NCI-H187 (cell line): ENCODE data around the gene AAR2.

Experiments
- DNase-seq, 2 experiments: peaks; one replicate each; lab custom pipeline; 2025; lab: John Stamatoyannopoulos, UW

AAR2 gene

DNA sequence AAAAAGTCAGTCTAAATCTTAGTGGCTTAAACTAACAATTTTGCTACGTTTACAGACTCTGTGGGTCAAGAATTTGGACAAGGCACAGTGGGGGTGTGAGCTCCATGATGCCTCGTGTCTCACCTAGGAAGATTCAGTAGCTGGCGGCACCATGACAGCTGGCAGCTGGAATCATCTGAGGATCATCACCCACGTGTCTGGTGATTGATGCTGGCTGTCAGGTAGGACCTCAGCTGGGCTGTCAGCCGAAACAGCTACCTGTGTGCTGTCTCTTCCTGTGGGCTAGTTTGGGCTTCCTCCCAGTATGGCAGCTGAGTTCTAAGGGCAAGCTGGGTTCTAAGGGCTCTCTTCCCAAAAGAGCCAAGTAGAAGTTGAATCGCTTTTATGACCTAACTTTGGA, 43.5 kb downstream of the AAR2 start:
- DNase-seq: no peak

DNA sequence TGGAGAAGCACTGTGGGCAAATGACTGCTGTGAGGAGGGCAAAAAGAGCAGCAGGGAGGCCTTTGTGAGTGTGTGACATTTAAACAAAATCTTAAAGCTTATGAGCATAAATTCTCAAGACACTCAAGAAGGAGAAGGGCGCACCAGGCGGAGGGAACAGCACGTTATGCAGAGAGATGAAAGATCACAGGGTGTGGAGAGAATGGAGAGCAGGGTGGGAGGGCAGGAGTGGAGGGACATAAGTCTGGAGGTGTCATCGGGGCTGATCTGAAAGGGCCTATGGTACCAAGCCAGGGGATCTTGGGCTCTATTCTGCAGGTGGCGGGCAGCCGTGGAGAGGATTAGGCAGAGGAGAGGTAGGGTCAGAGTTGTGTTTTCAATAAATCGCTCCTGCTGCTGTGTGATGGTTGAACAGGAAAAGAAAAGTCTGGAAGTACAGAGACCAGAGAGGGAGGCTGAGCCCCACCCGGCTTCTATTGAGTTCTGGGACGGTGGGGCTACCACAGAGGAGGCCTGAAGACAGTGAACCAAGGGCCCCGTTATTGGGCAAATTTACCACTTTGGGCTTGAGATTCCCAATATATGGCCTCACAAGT, 45.6 kb downstream of the AAR2 start:
- no peak for DNase-seq

GRCh38 chr20:36284751-36285150, 48.5 kb downstream of the AAR2 start:
- no peak for DNase-seq

DNA sequence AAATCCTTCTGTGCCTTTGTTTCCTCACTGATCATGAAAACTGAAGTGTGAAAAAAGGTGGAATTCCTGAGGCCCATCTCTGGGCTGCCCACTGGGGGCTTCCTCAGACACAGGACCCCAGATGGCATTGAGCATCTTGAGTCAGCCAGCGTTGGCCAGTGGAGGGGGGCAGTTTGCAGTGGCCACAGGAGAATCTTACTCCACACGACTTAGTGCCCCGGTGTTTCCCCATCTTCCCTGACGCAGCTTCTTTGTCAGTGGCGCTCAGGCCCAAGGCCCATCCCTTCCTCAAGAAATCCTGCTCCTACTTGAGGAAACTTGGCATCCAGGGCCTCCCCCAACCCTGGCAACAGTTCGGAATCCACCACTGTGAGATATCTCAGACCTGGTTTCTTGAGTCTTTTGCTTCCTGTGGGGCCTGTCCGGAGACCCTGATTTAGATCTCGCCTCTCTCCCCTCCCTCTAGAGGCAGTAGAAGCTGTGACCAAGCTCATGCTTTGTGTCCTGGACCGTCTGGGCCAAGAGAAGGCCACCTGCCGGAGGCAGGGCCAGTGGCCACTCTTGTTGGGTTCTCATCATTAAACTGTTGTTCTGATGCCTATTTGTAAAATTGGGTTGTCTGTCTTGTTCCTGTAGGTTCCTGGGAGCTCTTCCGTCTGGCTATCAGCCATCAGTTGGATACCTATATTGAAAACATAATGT, 49.6 kb downstream of the AAR2 start:
- no peak for DNase-seq

DNA sequence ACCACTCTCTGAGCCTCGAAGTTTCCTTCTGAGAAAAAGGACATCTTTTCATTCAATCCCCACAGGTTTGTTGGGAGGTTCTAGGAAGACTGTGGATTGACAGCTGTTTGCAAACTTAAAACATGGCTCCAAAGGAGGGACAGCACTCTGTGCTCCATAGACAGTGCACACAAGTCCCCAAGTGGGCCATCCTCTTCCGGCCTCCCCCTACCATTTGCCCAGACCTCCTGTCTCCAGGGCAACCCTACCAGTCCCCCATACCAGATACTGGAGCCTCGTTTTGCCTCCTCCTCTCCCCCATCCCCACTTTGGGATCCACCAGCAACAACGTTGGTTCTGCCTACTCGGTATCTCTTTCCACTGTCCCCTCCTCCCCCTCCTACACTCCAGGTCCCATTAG, 61.4 kb downstream of the AAR2 start:
- no peak for DNase-seq

- no peak for DNase-seq
These were observed 61.8 kb downstream of the AAR2 start for GRCh38 chr20:36298061-36298460.

DNA sequence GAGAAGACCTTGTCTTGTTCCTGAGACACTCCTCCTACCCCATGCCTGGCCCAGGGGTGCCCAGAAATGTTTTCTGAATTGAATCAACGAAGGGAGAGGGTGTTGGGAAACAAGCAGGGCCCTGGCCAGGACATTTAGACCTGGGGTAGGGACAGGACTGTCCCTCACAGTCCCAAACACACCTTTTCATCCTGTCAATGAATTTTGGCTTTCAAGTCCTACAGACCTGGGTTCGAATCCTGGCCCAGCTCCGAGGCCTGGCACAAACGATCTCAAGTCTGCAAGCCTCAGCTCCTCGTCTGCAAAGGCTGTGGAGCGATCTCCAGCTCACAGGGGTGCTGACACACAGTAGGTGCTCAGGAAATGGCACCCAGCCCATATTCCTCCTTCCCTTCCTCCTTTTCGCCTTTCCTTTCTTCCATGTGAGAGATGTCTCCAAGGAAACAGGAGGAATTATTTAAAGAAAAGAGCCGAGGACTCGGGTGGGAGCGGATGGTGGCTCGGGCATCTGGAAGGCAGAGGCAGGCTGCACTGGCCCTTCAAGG, 62.6 kb downstream of the AAR2 start:
- DNase-seq: no peak

GRCh38 chr20:36299459-36299858, 63.2 kb downstream of the AAR2 start:
- no peak for DNase-seq

DNA sequence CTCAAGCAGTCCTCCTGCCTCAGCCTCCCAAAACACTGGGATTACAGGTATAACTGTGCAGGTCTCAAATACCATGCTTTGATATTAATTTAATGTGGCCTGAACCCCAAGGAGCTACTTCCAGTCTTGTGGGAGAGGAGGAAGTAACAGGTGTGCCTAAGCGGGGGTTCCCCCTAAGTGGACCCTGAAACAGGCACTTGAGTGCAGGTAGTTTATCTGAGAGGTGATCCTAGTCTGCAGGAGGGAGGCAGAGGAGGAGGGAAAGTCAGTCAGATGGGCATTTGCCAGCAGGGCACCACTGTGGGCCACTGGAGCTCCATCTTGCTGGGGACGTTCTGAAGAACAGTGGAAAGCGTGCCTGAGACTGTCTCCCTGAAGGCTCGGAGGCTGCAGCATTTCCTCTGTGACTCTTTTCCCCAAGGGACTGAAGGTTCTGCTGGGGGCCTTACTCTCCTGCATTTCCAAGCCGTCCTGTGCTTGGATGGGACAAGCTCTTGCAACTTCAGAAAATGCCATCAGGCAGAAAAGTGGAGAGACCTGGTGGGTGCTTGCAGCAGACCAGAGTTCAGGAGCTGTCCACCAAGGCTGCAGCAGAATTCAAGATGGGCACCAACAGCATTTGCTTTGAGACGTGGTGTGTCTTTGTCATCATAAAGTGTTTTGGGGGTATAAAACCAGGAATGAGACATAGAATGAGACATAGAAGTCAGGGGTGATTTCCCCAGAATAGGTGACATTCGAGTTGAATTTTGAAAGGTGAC, 65.3 kb downstream of the AAR2 start:
- no peak for DNase-seq

GRCh38 chr20:36303020-36303595, 66.8 kb downstream of the AAR2 start:
- no peak for DNase-seq

GRCh38 chr20:36303831-36304230, 67.6 kb downstream of the AAR2 start:
- DNase-seq: no peak

GRCh38 chr20:36304786-36305495, 68.7 kb downstream of the AAR2 start:
- DNase-seq: no peak

- DNase-seq: no peak
These were observed 69.6 kb downstream of the AAR2 start, which contains the start of gene DLGAP4 for GRCh38 chr20:36305602-36306551. DLGAP4 (plus strand) TSS chr20:36306339; CDS start chr20:36431718, 125,379 bp downstream.
